ENCODE measurements around the gene PRKCA.
"Not testable (repeated sequence)": the region's sequence is repeated elsewhere in the genome, so short reads cannot be mapped to it uniquely, and the experiment has no call there.

The PRKCA gene

GRCh38 chr17:66715745-66716156 is 413.3 kb downstream of the PRKCA start:
- DNase-seq (ENCODE audit: low read depth): peak; percentile 20

GRCh38 chr17:66716236-66717026 is 414.0 kb downstream of the PRKCA start:
- no peak for DNase-seq (ENCODE audit: low read depth)

GRCh38 chr17:66717641-66718058 is 415.2 kb downstream of the PRKCA start:
- DNase-seq (ENCODE audit: low read depth): no peak

GRCh38 chr17:66720027-66720426 is 417.6 kb downstream of the PRKCA start:
- DNase-seq (ENCODE audit: low read depth): no peak

- DNase-seq (ENCODE audit: low read depth): no peak
Measured at GRCh38 chr17:66720567-66720966, 418.2 kb downstream of the PRKCA start.

- DNase-seq (ENCODE audit: low read depth): no peak
Measured at GRCh38 chr17:66722341-66722740, 419.9 kb downstream of the PRKCA start.

- DNase-seq (ENCODE audit: low read depth): peak; percentile 34
Measured at GRCh38 chr17:66724581-66725341, 422.3 kb downstream of the PRKCA start.

GRCh38 chr17:66725438-66725837 is 423.0 kb downstream of the PRKCA start:
- not testable (repeated sequence) for DNase-seq (ENCODE audit: low read depth)

- DNase-seq (ENCODE audit: low read depth): no peak
Measured at GRCh38 chr17:66725956-66726355, 423.5 kb downstream of the PRKCA start.

GRCh38 chr17:66726371-66726770 is 424.0 kb downstream of the PRKCA start:
- no peak for DNase-seq (ENCODE audit: low read depth)

- DNase-seq (ENCODE audit: low read depth): no peak
Measured at GRCh38 chr17:66726846-66727245, 424.4 kb downstream of the PRKCA start.

GRCh38 chr17:66727634-66728570 is 425.5 kb downstream of the PRKCA start:
- DNase-seq (ENCODE audit: low read depth): no peak

GRCh38 chr17:66730461-66730923 is 428.1 kb downstream of the PRKCA start:
- no peak for DNase-seq (ENCODE audit: low read depth)

- no peak for DNase-seq (ENCODE audit: low read depth)
Measured at GRCh38 chr17:66733759-66734158, 431.3 kb downstream of the PRKCA start.

GRCh38 chr17:66734186-66734943 is 432.0 kb downstream of the PRKCA start:
- DNase-seq (ENCODE audit: low read depth): no peak

GRCh38 chr17:66737524-66737923 is 435.1 kb downstream of the PRKCA start:
- peak; percentile 30 for DNase-seq (ENCODE audit: low read depth)

- no peak for DNase-seq (ENCODE audit: low read depth)
Measured at GRCh38 chr17:66738301-66738700, 435.9 kb downstream of the PRKCA start.

- DNase-seq (ENCODE audit: low read depth): no peak
Measured at GRCh38 chr17:66739553-66739952, 437.1 kb downstream of the PRKCA start.

- no peak for DNase-seq (ENCODE audit: low read depth)
Measured at GRCh38 chr17:66740226-66740625, 437.8 kb downstream of the PRKCA start.

- DNase-seq (ENCODE audit: low read depth): no peak
Measured at GRCh38 chr17:66743511-66743910, 441.1 kb downstream of the PRKCA start.

- no peak for DNase-seq (ENCODE audit: low read depth)
Measured at GRCh38 chr17:66746736-66747135, 444.3 kb downstream of the PRKCA start.
